Activated naive CD8-positive, alpha-beta T cell treated with anti-CD3 and anti-CD28 coated beads, Interleukin-2, amount 10 ng/mL, durations not matched to agents 7 days and 5 days (primary cell): ENCODE results near the gene CCDC40. TPM values are rescaled to one million over a fixed set of nuclear protein-coding genes. Genes with fewer than 3 reads are reported as not detected.

Experiments used
- ATAC-seq: fragments of 150-1000 bp; cut with Tn5 transposase; one replicate; pipeline ENCODE4 v1.10.0; 2021; ENCODE audit warnings: low read depth, moderate library complexity
- POLR2A ChIA-PET: fragments of 350-600 bp; sonication (Branson Sonifier 250); formaldehyde crosslinking; loops from one replicate; lab custom pipeline; 2021; ENCODE audit warnings: antibody characterized with exemption; lab: Charles Lee
- DNase-seq: peaks from one replicate; pipeline ENCODE4 v3.0.0; 2021
- H3K27ac Mint-ChIP-seq: one replicate; pipeline ENCODE4 v1.8.0; 2022; ENCODE audit warnings: mild to moderate bottlenecking, mixed read lengths
- H3K27me3 Mint-ChIP-seq: one replicate; pipeline ENCODE4 v1.8.0; 2022; ENCODE audit warnings: mild to moderate bottlenecking, moderate library complexity, mixed read lengths
- H3K36me3 Mint-ChIP-seq: one replicate; pipeline ENCODE4 v1.8.0; 2021; ENCODE audit warnings: mild to moderate bottlenecking, mixed read lengths
- H3K4me1 Mint-ChIP-seq: one replicate; pipeline ENCODE4 v1.8.0; 2021; ENCODE audit warnings: mixed read lengths
- H3K4me3 Mint-ChIP-seq: one replicate; pipeline ENCODE4 v1.8.0; 2022; ENCODE audit warnings: mild to moderate bottlenecking, moderate library complexity, mixed read lengths
- H3K9me3 Mint-ChIP-seq: one replicate; pipeline ENCODE4 v1.8.0; 2021; ENCODE audit warnings: mixed read lengths
- total RNA-seq, 2 experiments: library from RNA; stranded (reverse); gene quantifications; one replicate each; pipeline ENCODE4 v1.2.3, GENCODE V29; 2021

CCDC40 gene
- total RNA-seq, 2 experiments from 2014 or later: 1.3 to 1.4 TPM

GRCh38 chr17:80122026-80122575 lies 85.7 kb downstream of the CCDC40 start:
- H3K4me1 Mint-ChIP-seq: no peaks in the 10 kb centered on the region
- no peak overlapping the region for H3K27ac Mint-ChIP-seq
- ATAC-seq: no peak
- H3K27me3 Mint-ChIP-seq: peaks cover 6% of the 10 kb centered on the region
- H3K4me3 Mint-ChIP-seq: no peak overlapping the region
- no peaks in the 10 kb centered on the region for H3K9me3 Mint-ChIP-seq
- no peak for DNase-seq
- POLR2A ChIA-PET: no interaction called here
- no peaks in the 10 kb centered on the region for H3K36me3 Mint-ChIP-seq

GRCh38 chr17:80122926-80123505 lies 86.6 kb downstream of the CCDC40 start:
- no peaks in the 10 kb centered on the region for H3K36me3 Mint-ChIP-seq
- DNase-seq (no peak), ATAC-seq (no peak)
- no peaks in the 10 kb centered on the region for H3K9me3 Mint-ChIP-seq
- no peak overlapping the region for H3K27ac Mint-ChIP-seq
- H3K27me3 Mint-ChIP-seq: peaks cover 7% of the 10 kb centered on the region
- H3K4me3 Mint-ChIP-seq: no peak overlapping the region
- POLR2A ChIA-PET: no interaction called here
- no peaks in the 10 kb centered on the region for H3K4me1 Mint-ChIP-seq

- H3K4me1 Mint-ChIP-seq: no peaks in the 10 kb centered on the region
- no peaks in the 10 kb centered on the region for H3K36me3 Mint-ChIP-seq
Measured at GRCh38 chr17:80123791-80124190, 87.3 kb downstream of the CCDC40 start.

GRCh38 chr17:80124351-80124981 lies 88.0 kb downstream of the CCDC40 start:
- ATAC-seq (no peak), DNase-seq (no peak)
- POLR2A ChIA-PET: no interaction called here
- Mint-ChIP-seq H3K27me3 (peaks cover 16% of the 10 kb centered on the region), H3K4me3 (no peak overlapping the region), H3K27ac (no peak overlapping the region), H3K9me3 (no peaks in the 10 kb centered on the region), H3K36me3 (no peaks in the 10 kb centered on the region), H3K4me1 (peaks cover 2% of the 10 kb centered on the region)

More at GRCh38 chr17:80123791-80124190, 87.3 kb downstream of the CCDC40 start:
- no peak for ATAC-seq
- no peak overlapping the region for H3K4me3 Mint-ChIP-seq
- peaks cover 15% of the 10 kb centered on the region for H3K27me3 Mint-ChIP-seq
- no peak overlapping the region for H3K27ac Mint-ChIP-seq
- POLR2A ChIA-PET: no interaction called here
- H3K9me3 Mint-ChIP-seq: no peaks in the 10 kb centered on the region
- DNase-seq: no peak

GRCh38 chr17:80125656-80126448 lies 89.4 kb downstream of the CCDC40 start:
- POLR2A ChIA-PET: no interaction called here
- Mint-ChIP-seq H3K27ac (no peak overlapping the region), H3K36me3 (no peaks in the 10 kb centered on the region), H3K27me3 (peaks cover 17% of the 10 kb centered on the region), H3K4me1 (peaks cover 2% of the 10 kb centered on the region), H3K9me3 (no peaks in the 10 kb centered on the region), H3K4me3 (no peak overlapping the region)
- ATAC-seq: no peak
- DNase-seq: no peak

GRCh38 chr17:80126449-80126715 lies 89.9 kb downstream of the CCDC40 start:
- H3K4me1 Mint-ChIP-seq: peaks cover 2% of the 10 kb centered on the region
- H3K9me3 Mint-ChIP-seq: no peaks in the 10 kb centered on the region
- DNase-seq (no peak), ATAC-seq (no peak)
- no peaks in the 10 kb centered on the region for H3K36me3 Mint-ChIP-seq
- POLR2A ChIA-PET: no interaction called here
- peaks cover 17% of the 10 kb centered on the region for H3K27me3 Mint-ChIP-seq
- no peak overlapping the region for H3K27ac Mint-ChIP-seq
- no peak overlapping the region for H3K4me3 Mint-ChIP-seq

- Mint-ChIP-seq H3K27me3 (peaks cover 17% of the 10 kb centered on the region), H3K4me3 (no peak overlapping the region), H3K4me1 (peaks cover 2% of the 10 kb centered on the region), H3K36me3 (peaks cover 4% of the 10 kb centered on the region), H3K9me3 (no peaks in the 10 kb centered on the region), H3K27ac (no peak overlapping the region)
- ATAC-seq (no peak), DNase-seq (no peak)
- POLR2A ChIA-PET: interaction anchor here (1.3 kb wide), 1 partner anchor 28 kb away, joined by 3 read pairs; the partner anchor contains the start of gene GAA
Measured at GRCh38 chr17:80129006-80129565, 92.6 kb downstream of the CCDC40 start.

GRCh38 chr17:80130992-80131391 lies 94.5 kb downstream of the CCDC40 start:
- H3K36me3 Mint-ChIP-seq: peaks cover 17% of the 10 kb centered on the region
- no peak for ATAC-seq
- peaks cover 2% of the 10 kb centered on the region for H3K4me1 Mint-ChIP-seq
- H3K27me3 Mint-ChIP-seq: peaks cover 17% of the 10 kb centered on the region
- no peak overlapping the region for H3K4me3 Mint-ChIP-seq
- POLR2A ChIA-PET: no interaction called here
- H3K9me3 Mint-ChIP-seq: no peaks in the 10 kb centered on the region
- DNase-seq: no peak
- H3K27ac Mint-ChIP-seq: no peak overlapping the region

GRCh38 chr17:80132906-80133625 lies 96.6 kb downstream of the CCDC40 start:
- POLR2A ChIA-PET: no interaction called here
- no peak for ATAC-seq
- Mint-ChIP-seq H3K36me3 (peaks cover 34% of the 10 kb centered on the region), H3K9me3 (no peaks in the 10 kb centered on the region), H3K27ac (no peak overlapping the region), H3K4me3 (no peak overlapping the region), H3K27me3 (peaks cover 10% of the 10 kb centered on the region), H3K4me1 (peaks cover 2% of the 10 kb centered on the region)
- DNase-seq: no peak

- ATAC-seq (no peak), DNase-seq (no peak)
- Mint-ChIP-seq H3K4me1 (peaks cover 2% of the 10 kb centered on the region), H3K36me3 (peaks cover 37% of the 10 kb centered on the region), H3K27ac (no peak overlapping the region), H3K27me3 (peaks cover 4% of the 10 kb centered on the region), H3K9me3 (no peaks in the 10 kb centered on the region), H3K4me3 (no peak overlapping the region)
- POLR2A ChIA-PET: no interaction called here
Measured at GRCh38 chr17:80133626-80133970, 97.2 kb downstream of the CCDC40 start.

GRCh38 chr17:80137131-80137530 lies 100.7 kb downstream of the CCDC40 start:
- ATAC-seq: no peak
- no peak overlapping the region for H3K27ac Mint-ChIP-seq
- peaks cover 50% of the 10 kb centered on the region for H3K36me3 Mint-ChIP-seq
- no peak overlapping the region for H3K4me3 Mint-ChIP-seq
- H3K4me1 Mint-ChIP-seq: peaks cover 2% of the 10 kb centered on the region
- no peaks in the 10 kb centered on the region for H3K9me3 Mint-ChIP-seq
- POLR2A ChIA-PET: interaction anchor here (2.2 kb wide), 1 partner anchor 9 kb away, joined by 6 read pairs; no protein-coding TSS in a partner anchor
- DNase-seq: no peak
- no peaks in the 10 kb centered on the region for H3K27me3 Mint-ChIP-seq

- Mint-ChIP-seq H3K36me3 (peaks cover 48% of the 10 kb centered on the region), H3K27ac (no peak overlapping the region)
- POLR2A ChIA-PET: interaction anchor here (1.4 kb wide), 1 partner anchor 37 kb away, joined by 3 read pairs; the partner anchor contains the start of gene GAA
Measured at GRCh38 chr17:80138856-80139426, 102.5 kb downstream of the CCDC40 start.

More at GRCh38 chr17:80138856-80139426, 102.5 kb downstream of the CCDC40 start:
- peaks cover 4% of the 10 kb centered on the region for H3K4me1 Mint-ChIP-seq
- H3K27me3 Mint-ChIP-seq: no peaks in the 10 kb centered on the region
- DNase-seq (no peak), ATAC-seq (no peak)
- no peak overlapping the region for H3K4me3 Mint-ChIP-seq
- no peaks in the 10 kb centered on the region for H3K9me3 Mint-ChIP-seq
